GM18868 (cell line): Measurements from ENCODE around the gene LRRC1.
A peak's percentile ranks its signal among the peaks of the same experiment; 100 is the strongest.

ENCODE experiments used
- ATAC-seq: cut with Tn5 transposase; IDR thresholded peaks from one replicate; pipeline ENCODE4 v1.9.1; 2021; ENCODE audit warnings: mild to moderate bottlenecking, moderate library complexity; ENCODE audit not compliant: unreplicated experiment

Gene LRRC1

GRCh38 chr6:53921639-53922038 lies 126.8 kb downstream of the LRRC1 start:
- ATAC-seq = no peak

DNA sequence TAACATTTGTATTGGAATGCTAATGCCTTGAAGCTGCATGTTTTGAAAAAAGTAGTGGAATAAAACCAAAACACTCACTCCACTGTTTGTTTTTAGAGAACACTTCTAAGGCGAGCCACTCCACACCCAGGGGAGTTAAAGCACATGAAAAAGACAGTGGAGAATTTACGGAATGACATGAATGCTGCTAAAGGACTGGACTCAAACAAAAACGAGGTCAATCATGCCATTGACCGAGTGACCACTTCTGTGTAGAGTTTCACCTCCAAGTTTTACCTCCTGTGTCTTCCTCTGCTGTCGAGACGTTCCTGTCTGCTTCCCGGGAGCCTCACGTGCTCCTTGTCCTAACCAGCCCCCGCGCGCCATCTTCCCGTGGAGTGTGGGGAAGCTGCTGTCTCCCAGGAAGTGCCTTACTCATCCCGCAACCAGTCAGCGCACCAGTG lies 127.8 kb downstream of the LRRC1 start:
- no peak for ATAC-seq

DNA sequence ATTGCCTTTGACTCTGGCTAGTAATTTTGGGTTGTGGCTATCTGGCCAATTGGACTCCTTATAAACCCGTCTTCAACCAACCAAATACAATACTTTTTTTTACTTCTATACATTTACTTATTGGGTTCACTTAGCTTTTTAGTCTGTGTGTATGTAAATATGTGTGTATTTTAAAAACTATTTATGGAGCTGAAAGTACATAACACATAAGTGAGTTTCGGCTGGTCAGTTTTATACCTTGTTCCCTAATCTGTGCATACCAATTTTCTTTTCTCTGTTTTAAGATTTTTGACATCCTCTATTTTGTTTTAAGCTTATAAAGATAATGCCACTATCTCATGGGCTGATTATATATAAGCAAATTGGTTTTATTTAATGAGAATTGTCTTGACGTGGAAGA lies 129.5 kb downstream of the LRRC1 start:
- no peak for ATAC-seq

GRCh38 chr6:53924821-53925422 lies 130.1 kb downstream of the LRRC1 start:
- ATAC-seq = no peak

DNA sequence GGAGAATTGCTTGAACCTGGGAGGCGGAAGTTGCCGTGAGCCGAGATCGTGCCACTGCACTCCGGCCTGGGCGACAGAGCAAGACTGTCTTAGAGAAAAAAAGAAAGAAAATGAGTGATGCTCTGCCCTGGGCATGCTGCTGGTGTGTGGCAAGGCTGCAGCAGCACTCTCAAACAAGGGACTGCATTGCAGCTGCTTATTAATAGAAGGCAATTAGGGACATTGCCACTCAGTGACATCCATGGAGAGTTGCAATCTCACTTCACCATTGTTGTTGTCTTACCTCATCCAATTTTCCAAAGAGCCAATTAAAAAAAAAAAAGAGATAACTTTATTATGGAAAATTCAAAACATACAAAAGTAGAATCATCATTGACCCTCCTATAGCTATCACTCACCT lies 131.1 kb downstream of the LRRC1 start:
- ATAC-seq = no peak

- ATAC-seq = no peak
These were observed 131.7 kb downstream of the LRRC1 start for GRCh38 chr6:53926505-53926904.

DNA sequence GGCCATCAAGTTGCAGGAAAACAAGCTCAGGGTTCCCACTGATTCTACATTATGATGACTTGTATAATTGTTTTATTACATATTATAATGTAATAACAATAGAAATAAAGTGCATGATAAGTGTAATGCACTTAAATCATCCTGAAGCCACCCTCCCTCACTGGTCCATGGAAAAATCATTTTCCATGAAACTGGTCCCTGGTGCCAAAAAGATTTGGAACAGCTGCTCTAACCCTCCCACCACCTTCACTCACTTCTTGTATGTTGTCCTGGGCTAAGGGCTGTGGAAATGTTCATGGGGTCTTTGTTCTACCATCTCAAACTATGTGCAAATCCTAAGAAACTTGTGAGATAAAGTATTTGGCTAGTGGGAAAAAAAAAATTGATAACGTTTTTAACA lies 133.8 kb downstream of the LRRC1 start:
- ATAC-seq = no peak

DNA sequence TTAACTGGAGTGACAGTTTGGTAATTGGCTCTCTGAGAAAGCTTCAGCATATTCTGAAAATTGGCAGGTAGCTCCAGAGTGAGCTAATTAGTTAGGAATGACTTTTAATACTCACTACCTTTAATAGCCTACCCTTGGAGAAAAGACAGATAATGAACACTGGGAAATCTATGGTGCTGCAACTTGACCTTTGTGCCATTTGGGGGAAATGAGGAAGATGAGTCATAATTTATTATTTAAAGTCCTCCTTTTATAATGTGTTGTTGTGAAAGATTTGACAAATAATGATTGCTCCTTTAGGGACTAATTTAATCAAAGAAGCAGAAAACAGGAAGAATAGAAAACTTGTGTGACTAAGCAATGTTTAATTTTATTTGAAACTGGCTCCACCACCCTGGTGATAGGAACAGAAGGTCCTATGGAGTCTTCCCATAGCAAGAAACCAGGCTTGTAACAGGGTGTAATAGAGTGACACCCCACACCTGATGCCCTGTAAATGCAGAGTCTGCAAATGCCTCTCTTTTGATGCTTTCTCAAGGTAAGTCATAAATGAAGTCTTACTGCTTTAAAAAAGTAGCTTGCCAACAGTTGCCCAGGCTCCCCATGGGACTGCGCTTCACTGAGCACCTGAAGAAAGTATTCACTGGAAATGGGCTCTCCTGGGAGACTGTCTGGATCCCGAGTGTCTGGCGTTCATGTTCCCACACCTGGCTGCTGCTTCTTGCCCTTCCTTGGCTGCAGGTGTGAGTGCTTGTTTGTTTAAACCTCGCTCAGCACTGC lies 134.4 kb downstream of the LRRC1 start:
- ATAC-seq = no peak

DNA sequence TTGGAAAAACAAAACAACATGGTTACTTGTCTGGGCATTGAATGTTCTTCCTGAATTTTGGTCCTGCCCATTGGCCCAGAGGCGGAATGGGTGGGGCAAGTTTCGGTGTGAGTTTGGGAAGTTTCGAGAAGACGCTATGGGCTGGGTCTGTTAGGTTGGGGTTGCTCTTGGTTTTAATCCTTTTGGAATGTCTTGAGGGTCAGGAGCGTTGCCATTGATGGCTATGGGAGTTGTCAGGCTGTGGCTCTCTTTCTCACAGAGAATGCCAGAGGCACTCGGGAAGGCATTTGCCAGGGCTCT lies 135.0 kb downstream of the LRRC1 start:
- no peak for ATAC-seq

DNA sequence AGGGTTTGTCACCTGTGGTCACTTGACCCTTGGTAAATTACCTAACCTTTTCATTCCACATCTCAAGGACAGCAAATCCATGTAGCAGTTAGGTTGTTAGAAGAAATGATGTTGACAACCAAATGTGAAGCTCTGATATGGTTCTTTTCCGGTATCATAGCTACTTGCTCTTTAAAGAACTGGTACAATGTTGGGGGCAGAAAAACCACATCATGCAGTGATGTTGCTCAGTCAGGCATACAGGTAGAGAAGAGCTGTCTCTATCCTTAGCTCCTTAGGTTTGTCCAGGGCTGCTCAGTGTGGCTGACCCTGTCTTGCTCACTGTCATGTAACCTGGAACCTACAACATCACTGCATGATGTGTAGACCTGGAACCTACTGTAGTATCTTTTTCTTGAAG lies 135.5 kb downstream of the LRRC1 start:
- ATAC-seq = no peak

GRCh38 chr6:53931086-53931485 lies 136.3 kb downstream of the LRRC1 start:
- ATAC-seq = no peak

DNA sequence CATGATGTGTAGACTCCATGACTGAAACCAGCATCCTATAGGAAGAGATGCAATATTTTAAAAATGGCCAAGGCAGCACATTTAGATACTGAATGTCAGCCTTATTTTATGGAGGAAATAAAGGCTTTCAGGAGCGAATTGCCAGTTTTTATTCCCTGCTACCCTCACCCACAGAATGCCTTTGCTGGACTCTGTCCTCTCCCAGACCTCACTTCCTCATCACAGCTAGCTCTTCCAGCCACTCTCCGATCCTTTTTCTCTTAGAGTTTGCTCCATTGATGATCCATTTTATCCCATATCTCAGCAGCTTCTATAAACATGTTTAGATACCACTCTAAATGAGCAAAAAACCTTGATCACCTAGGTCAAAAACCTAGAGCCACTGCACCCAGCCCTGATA lies 137.7 kb downstream of the LRRC1 start:
- ATAC-seq = no peak

GRCh38 chr6:53934023-53934422 lies 139.2 kb downstream of the LRRC1 start:
- no peak for ATAC-seq

- ATAC-seq = no peak
These were observed 142.7 kb downstream of the LRRC1 start for GRCh38 chr6:53937461-53937860.

- ATAC-seq = peak; percentile 58
These were observed 144.0 kb downstream of the LRRC1 start for GRCh38 chr6:53938810-53939209.

DNA sequence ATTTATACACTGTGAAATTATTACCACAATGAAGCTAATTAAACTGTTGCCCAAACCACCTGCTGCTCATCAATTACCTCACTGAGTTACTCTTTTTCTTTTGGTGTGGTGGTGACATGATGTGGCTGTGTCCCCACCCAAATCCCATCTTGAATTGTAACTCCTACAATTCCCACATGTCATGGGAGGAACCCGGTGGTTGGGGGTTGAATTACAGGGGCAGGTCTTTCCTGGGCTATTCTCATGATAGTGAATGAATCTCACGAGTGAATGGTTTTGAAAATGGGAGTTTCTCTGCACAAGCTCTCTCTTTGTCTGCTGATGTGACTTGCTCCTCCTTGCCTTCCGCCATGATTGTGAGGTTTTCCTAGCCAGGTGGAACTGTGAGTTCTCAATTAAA lies 145.0 kb downstream of the LRRC1 start:
- no peak for ATAC-seq

GRCh38 chr6:53943395-53943794 lies 148.6 kb downstream of the LRRC1 start:
- ATAC-seq = no peak

GRCh38 chr6:53944091-53944490 lies 149.3 kb downstream of the LRRC1 start:
- ATAC-seq = no peak

DNA sequence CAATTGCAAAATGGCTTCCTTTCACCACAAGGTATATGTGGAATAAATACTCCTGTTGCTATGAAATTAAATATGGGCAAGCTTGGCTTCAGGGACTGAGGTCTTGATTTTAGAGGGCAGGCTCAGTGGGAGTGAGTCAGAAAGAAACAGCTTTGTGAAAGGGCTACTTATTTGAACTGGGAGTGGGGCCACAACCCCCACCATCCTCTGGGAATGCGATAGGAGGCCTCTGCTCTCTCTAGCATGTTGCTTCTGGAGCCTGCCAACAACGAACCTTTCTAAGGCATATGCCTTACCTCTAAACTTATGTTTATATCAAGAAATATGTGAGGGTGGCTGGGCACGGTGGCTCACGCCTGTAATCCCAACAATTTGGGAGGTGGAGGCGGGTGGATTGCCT lies 149.7 kb downstream of the LRRC1 start:
- ATAC-seq = no peak

DNA sequence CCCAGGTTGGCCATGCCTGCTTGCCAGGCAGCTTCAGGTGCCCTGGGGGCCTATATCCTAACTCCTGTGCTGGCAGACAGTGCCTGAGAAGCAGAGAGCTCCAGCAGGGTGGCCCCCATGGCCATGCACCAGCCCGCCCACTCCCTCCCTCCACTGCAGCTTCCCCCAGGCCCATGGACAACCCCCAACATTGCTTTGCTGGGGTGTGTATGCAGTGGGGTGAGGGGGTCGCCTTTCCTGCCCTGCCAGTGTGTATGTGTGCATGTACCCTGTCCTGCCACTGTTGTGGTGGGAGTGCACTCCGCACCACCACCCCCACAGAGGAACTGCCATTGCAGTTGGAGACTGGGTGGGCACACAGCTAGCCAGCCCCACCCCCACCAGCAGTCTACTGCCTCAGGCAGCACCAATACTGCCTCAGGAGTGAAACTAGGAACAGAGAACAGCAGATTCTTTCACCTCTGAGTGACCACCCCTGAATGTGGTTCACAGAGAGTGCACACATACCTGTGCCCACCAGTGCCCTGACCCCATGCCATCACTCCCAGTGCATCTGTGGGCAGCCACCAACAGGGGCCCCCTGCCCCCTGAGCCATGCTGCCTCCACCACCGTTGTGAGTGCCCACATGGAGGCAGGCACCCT lies 151.1 kb downstream of the LRRC1 start:
- no peak for ATAC-seq

DNA sequence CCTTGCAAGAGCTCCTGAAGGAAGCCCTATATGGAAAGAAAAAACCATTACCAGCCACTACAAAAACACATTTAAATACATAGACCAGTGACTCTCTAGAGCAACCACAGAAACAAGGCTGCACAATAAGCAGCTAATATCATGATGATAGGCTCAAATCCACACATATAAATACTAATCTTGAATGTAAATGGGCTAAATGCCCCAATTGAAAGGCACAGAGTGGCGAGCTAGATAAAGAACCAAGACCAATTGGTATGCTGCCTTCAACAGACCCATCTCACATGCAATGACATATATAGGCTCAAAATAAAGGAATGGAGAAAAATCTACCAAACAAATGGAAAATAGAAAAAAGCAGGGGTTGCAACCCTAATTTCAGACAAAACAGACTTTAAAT lies 153.0 kb downstream of the LRRC1 start:
- no peak for ATAC-seq

GRCh38 chr6:53951383-53951782 lies 156.6 kb downstream of the LRRC1 start:
- ATAC-seq = no peak
